Choroid plexus epithelial cell (primary cell): Measurements from ENCODE around the gene KIAA1217.

ENCODE experiments used
- DNase-seq: peaks from one replicate; pipeline ENCODE4 v3.0.0-alpha.2; 2010; ENCODE audit warnings: low read depth
- H3K4me3 ChIP-seq: 2 replicates; pipeline ENCODE4 v1.5.1; 2011; ENCODE audit warnings: low read depth, mild to moderate bottlenecking, control low read depth, low read length, moderate library complexity
- CTCF ChIP-seq: conservative IDR thresholded peaks from 2 replicates; pipeline ENCODE4 v1.5.1; 2011; ENCODE audit warnings: low read depth, mild to moderate bottlenecking, control low read depth, inconsistent platforms, low read length, moderate library complexity

The KIAA1217 gene

GRCh38 chr10:24259365-24260130 is 50.6 kb downstream of the KIAA1217 start:
- TF ChIP-seq CTCF, result no peak
- peak; percentile 46 for DNase-seq
- no peak overlapping the region for H3K4me3 ChIP-seq

GRCh38 chr10:24261627-24262026 is 52.7 kb downstream of the KIAA1217 start:
- no peak for TF ChIP-seq CTCF
- DNase-seq, result no peak
- H3K4me3 ChIP-seq, result no peak overlapping the region

- no peak overlapping the region for H3K4me3 ChIP-seq
- no peak for TF ChIP-seq CTCF
- DNase-seq, result peak; percentile 37
These were observed 54.1 kb downstream of the KIAA1217 start for GRCh38 chr10:24262929-24263590.

GRCh38 chr10:24269476-24269875 is 60.5 kb downstream of the KIAA1217 start:
- no peak for TF ChIP-seq CTCF
- no peak overlapping the region for H3K4me3 ChIP-seq
- no peak for DNase-seq

GRCh38 chr10:24272374-24272773 is 63.4 kb downstream of the KIAA1217 start:
- DNase-seq, result peak; percentile 49
- no peak for TF ChIP-seq CTCF
- no peak overlapping the region for H3K4me3 ChIP-seq

GRCh38 chr10:24277277-24277676 is 68.3 kb downstream of the KIAA1217 start:
- TF ChIP-seq CTCF, result no peak
- H3K4me3 ChIP-seq, result no peak overlapping the region
- DNase-seq, result no peak

- TF ChIP-seq CTCF, result no peak
- no peak overlapping the region for H3K4me3 ChIP-seq
These were observed 68.8 kb downstream of the KIAA1217 start for GRCh38 chr10:24277771-24278170.

More at GRCh38 chr10:24277771-24278170, 68.8 kb downstream of the KIAA1217 start:
- peak; percentile 23 for DNase-seq
